A549 treated with RU486 at 1 μM for 4 hours (cell line): ENCODE results near the gene SPATC1L. TPM values are rescaled to one million over a fixed set of nuclear protein-coding genes. Genes with fewer than 3 reads are reported as not detected.

Experiments
- total RNA-seq: library from RNA; stranded (reverse); fragments of 200-300 nt; extraction: Qiagen RNA extraction; gene quantifications from 5 replicates; pipeline ENCODE4 v1.2.3, GENCODE V29; 2022; ENCODE audit warnings: low read depth

SPATC1L gene
- 0.06 TPM in 1 of 5 replicates, not detected in the others for total RNA-seq

DNA sequence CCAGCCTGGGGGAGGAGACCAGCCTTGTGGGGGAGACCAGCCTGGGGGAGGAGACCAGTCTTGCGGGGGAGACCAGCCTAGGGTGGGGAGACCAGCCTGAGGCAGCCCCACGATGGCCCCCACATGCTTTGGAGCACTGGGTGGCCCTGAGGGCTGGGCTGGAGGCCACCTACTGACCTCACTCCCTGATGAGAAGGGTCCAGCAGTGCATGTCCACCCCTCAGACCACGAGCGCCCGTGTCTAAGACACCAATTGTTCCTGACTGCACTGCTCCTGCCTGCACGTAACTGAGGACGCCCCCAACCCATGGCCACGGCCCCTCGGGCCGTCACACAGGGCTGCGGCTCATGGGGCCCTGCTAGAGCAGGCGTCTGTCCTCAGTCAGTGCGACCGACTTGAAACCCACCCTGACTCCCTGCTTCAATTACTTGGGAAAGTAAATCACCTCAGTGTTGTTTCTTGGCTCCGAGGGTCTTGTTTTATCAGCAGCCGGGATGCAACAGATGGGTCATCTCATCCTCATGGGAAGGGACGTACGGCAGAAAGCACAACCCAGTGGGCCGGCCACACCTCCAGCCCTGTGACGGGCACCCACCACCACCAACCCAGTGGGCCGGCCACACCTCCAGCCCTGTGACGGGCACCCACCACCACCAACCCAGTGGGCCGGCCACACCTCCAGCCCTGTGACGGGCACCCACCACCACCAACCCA is at the start of gene SPATC1L:
Gene SPATC1L, minus strand, starts transcription at position 550 of the 715 bp plus-strand sequence. CDS start 1,643 bp downstream, outside the sequence.

DNA sequence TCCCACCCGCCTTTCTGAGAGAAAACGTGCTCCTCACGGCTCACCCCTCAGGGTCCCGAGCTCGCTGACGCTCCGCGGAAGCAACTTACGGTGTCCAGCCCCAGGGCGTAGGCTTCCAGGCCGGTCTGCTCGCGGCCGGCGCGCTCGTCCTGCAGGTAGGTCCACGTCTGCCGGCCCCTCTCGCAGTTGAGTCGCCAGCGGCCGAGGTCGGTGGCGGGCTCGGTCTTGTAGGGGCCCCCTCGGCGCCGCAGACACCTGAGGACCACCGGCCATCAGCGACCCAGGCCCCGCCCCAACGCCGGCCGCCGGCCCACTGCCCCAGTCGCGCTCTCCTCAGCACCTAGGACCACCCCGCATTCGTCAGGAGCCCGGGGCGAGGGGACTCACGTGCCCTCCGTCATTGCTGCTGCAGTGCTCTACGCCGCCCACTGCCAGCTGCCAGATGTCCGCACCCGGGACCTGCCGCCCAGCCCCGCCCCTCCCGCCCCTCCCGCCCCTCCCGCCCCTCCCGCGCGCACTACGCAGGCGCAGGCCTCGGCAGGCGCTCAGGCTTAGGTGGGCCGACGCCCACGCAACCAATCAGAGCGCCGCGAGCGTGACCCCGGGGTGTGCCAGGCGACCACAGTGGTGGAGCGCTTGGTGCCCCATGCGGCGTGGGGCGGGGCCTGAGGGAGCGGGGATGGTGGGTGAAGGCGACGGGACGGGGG is 44.2 kb upstream of the SPATC1L start, which contains the start of gene LSS:
Gene LSS, minus strand, starts transcription at position 430 of the 707 bp plus-strand sequence. Its CDS starts 29 bp downstream, at position 401.

DNA sequence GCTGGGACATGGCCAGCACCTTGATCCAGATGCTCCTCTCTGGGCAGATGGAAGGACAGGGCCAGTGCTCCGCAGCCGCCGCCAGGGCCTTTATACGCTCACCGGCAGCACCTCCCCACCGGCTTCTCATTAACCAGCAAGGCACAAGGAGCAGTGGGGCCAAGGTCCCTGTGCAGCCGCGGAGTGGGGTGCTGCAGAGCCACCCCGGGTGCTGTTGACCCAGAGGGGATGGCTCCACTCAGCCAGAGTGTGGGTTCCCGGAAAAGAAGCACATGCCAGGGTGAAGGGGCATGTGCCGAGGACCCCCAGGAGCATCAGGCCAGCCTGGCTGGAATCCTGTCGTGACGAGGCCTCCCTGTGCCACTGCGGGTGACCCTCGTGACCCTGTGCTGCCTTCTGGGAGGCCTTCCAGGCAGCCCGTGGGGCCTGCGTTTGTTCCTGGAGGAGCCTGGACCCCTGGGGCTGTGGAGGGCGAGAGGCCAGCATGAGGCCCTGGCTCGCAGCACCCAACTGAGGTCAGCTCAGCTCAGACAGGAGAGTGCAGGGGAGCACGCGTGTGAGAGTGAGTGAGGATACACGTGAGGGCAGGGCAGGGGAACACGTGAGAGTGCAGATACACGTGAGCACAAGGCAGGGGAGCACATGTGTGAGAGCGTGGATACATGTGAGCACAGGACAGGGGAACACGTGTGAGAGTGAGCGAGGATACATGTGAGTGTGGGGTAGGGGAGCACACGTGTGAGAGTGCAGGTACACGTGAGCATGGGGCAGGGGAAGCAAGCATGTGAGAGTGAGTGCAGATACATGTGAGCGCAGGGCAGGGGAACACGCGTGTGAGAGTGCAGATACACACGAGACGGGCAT is 28.5 kb downstream of the SPATC1L start, which contains the start of gene FTCD:
Gene FTCD, minus strand, starts transcription at position 66 of the 864 bp plus-strand sequence. Its CDS starts 56 bp downstream, at position 10.

Other genes with a start within 250 kb of the SPATC1L start
- 16.5 to 23.6 TPM (median 18.8 TPM) in 5 replicates for gene COL6A1, start 202.7 kb downstream of the SPATC1L start, total RNA-seq
- gene COL6A2, start 86.3 kb downstream of the SPATC1L start, total RNA-seq, result 13.4 to 17.7 TPM (median 15.2 TPM) in 5 replicates
- not detected in 5 replicates for gene FTCD, start 28.9 kb downstream of the SPATC1L start, total RNA-seq
- 9.5 to 13.8 TPM (median 12.4 TPM) in 5 replicates for gene LSS, start 44.3 kb upstream of the SPATC1L start, total RNA-seq
- gene MCM3AP, start 101.2 kb upstream of the SPATC1L start, total RNA-seq, result 29.4 to 43.0 TPM (median 40.0 TPM) in 5 replicates
- gene YBEY, start 101.9 kb upstream of the SPATC1L start, total RNA-seq, result 26.8 to 31.5 TPM (median 28.9 TPM) in 5 replicates
- 3.2 to 5.8 TPM (median 5.3 TPM) in 5 replicates for gene C21orf58, start 139.4 kb upstream of the SPATC1L start, total RNA-seq
- gene PCNT, start 139.7 kb upstream of the SPATC1L start, total RNA-seq, result 11.1 to 15.1 TPM (median 13.4 TPM) in 5 replicates